Ramos (cell line): ENCODE measurements around the gene ALDH1L1.
"Not testable (repeated sequence)": the region's sequence is repeated elsewhere in the genome, so short reads cannot be mapped to it uniquely, and the experiment has no call there.

Experiments used
- in situ Hi-C: fragments of 300-500 bp; cut with MboI; formaldehyde crosslinking; loops from one replicate; pipeline ENCODE4 v1.14.3; 2022; ENCODE audit warnings: low sequenced_read_pairs; ENCODE audit not compliant: unreplicated experiment

ALDH1L1 gene

GRCh38 chr3:126092128-126092527 is 88.3 kb downstream of the ALDH1L1 start:
- in situ Hi-C loops: not testable (repeated sequence)

DNA sequence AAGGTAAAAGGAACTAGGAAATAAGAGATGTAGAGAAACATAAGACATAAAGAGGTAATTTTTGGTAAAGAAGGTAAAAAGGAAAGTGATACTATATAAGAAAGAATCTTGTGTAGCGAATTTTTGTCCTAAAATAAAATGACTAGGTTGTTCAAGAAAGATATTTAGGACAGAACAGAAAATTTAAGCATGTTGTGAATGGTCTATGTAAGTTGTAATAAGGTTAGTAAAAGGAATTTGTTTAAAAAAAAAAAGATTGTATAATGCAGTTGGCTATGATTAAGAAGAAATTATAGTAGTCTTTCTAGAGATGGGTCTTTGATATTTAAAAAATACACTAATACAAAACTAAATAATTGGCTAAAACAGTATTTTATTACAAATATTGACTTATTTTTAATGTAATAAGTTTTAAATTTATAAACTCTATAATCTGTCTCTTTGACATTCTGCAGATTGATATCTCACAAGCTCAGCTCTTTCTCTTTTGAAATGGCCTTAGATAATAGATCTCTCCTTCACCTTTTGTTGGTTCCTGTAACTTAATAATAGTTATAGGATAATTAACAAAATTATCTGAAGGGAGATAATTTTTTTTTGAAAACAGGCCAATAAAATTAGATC is 92.7 kb downstream of the ALDH1L1 start:
- in situ Hi-C loops: no loop called here

DNA sequence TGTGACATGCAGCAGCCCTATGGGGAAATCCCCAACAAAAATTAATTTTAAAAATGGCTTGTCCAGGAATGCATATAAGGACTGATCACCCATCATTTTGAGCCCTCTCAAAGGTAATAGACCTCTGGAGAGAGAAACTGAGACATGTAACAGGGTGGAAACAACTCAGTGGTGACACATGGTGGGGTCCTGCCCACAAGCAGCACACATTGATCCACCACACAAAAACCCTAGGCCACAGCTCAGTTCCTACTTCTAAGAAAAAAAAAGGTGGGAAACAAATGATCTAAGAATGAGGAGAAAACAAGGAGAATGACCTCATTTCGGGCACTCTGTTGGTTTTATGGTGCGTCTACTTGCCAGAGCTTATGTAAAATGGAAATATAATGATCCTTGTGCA is 94.5 kb downstream of the ALDH1L1 start:
- in situ Hi-C loops: no loop called here

GRCh38 chr3:126085276-126085675 is 95.1 kb downstream of the ALDH1L1 start:
- in situ Hi-C loops: no loop called here

DNA sequence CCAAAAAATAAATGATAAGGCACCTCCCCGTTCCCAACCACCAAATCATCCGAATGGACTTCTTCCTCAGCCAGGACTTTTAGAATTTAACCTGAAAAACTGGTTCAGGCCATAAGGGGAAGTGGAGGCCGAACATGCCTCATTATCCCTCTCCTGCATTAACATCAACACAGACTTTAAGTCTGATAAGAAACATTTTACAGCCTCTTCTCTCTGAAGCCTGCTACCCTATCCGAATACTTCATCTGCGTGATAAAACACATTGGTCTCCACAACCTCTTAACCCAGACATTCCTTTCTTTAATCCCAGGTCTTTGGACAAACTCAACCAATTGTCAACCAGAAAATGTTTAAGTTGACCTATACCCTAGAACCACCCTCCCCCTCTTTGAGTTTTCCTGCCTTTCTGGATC is 95.6 kb downstream of the ALDH1L1 start:
- in situ Hi-C loops: no loop called here

GRCh38 chr3:126083913-126084767 is 96.2 kb downstream of the ALDH1L1 start, which contains the start of gene SLC41A3:
Gene SLC41A3, minus strand, starts transcription at chr3:126084124. Its CDS starts 15,905 bp downstream, at chr3:126068219.
- in situ Hi-C loops: no loop called here

DNA sequence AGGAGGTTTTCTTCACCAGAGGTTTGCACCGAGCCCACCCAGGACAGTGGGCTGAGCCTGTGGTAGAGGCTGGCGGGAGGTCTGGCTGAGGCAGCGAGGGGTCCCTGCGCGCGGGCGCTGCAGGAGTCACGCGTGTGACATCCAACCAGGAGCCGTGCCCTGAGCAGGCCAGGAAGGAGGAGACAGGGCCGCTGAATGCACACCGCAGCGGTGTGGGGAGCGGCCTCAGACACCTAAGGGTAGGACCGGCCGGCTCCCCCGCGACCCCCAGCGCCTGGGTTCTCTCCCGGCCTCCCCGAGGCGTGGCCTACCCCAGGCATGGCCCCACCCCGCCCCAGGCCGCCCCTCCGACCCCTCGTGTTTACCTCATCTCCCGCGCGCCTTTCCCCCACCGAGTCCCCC is 96.9 kb downstream of the ALDH1L1 start:
- in situ Hi-C loops: no loop called here

- in situ Hi-C loops: no loop called here
Measured at GRCh38 chr3:126083138-126083445, 97.3 kb downstream of the ALDH1L1 start.

DNA sequence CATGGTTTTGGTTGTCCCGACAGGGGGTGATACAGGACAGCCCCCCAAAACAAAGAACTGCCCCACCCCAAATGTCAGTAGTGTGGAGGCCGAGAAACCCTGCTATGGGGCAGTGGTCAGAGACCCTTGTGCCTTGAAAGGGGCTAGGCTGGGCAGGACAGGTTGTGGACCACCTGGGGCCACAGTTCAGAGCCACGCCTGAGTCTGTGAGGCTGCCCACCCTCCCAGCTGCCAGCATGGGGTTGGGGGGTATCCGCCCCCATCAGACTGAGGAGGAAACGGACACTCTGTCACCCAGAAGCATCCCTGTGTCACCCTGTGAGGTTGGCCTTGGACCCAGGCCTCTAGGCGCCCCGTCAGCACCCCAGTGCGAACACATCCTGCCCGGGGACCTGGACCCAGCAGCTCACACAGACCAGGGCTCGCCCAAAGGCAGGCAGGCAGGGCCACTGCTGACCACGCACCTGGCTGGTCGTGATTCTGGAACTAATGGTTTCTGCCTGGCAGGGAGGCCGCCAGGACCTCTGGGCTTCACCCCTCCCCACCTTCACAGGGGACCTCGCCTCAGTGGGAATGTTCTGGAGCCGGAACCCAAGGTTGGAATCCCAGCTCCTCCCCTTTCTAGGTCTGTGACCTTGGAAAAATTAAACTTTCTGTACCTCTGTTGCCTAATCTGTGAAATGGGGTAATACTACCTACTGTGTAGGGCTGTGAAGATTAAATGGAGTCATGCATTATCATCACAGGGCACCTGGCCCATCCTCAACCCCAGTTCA is 97.8 kb downstream of the ALDH1L1 start:
- in situ Hi-C loops: no loop called here

DNA sequence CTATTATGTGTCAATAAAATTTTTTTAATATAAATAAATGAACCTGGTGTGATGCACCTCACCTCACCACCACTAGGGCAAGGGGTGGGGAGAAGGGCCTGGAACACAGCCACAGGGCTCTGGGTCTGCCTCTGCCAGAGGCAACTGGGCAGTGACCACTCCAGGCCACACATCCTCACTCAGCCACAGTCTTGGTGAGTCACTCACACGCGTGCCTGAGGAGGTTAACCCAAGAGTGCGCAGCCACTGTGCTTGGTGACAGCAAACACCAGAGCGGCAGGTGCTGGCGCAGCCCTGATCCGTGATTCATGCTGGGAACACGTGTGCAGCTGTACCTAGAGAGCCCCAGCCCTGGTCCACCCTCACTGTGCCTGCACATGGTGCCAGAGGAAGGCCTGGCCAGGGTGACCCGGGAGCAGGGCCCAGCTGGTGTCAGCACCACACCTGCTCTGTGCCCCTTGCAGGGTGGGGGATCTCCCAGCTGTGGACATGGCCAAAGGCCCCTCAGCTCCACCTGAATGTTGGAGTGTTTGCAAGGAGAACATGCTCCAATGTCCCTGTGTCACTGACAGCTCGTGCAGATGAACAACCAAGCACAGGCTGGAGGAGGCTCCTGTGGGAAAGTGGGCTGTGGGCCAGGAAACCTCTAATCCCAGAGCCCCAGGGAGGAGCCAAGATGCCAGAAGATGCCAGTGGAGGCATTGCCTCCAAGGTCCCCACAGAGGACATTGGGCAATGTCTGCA is 98.6 kb downstream of the ALDH1L1 start:
- in situ Hi-C loops: no loop called here

GRCh38 chr3:126080970-126081369 is 99.4 kb downstream of the ALDH1L1 start:
- in situ Hi-C loops: no loop called here

GRCh38 chr3:126078866-126079265 is 101.5 kb downstream of the ALDH1L1 start:
- in situ Hi-C loops: no loop called here

DNA sequence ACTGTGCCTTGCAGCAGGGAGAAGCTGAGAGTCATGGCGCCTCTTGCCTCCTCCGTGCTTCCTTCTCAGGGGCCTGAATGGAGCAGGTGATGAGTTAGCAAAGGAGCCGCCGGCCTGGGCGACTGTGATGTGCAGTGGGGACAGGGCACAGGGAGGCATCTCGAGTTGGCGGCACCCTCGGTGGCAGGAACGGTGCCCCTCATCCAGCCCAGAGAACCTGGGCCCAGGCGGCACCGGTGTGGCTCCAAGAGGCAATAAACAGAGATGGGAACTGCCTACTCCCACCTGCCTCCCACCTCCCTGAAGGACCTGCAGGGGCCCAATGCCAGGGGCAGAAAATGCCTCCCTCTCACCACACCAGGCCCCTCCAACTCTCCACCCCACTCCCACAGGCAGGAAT is 102.6 kb downstream of the ALDH1L1 start:
- in situ Hi-C loops: no loop called here

GRCh38 chr3:126076140-126076539 is 104.2 kb downstream of the ALDH1L1 start:
- in situ Hi-C loops: no loop called here

- in situ Hi-C loops: no loop called here
Measured at GRCh38 chr3:126070146-126070545, 110.2 kb downstream of the ALDH1L1 start.

DNA sequence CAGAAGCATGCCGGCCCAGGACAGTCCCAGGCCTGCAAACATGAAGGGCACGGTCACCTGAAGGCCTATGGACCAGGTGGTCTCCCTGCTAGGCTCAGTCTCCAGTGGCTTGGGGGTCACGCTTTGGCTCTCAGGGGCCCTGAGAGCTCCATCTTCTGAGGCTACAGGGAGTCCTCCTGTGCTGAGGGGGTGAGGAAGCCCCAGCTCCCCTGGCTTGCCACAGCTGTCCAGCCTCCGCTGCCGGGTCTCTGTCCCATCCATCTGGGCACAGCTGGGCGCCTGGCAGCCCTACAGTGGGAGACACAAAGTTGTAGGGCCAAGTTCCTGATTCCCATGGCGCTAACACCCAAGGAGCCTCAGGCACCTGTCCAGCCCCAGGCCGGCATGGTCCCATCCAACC is 112.4 kb downstream of the ALDH1L1 start:
- in situ Hi-C loops: no loop called here

GRCh38 chr3:126066676-126067075 is 113.7 kb downstream of the ALDH1L1 start:
- in situ Hi-C loops: not testable (repeated sequence)

DNA sequence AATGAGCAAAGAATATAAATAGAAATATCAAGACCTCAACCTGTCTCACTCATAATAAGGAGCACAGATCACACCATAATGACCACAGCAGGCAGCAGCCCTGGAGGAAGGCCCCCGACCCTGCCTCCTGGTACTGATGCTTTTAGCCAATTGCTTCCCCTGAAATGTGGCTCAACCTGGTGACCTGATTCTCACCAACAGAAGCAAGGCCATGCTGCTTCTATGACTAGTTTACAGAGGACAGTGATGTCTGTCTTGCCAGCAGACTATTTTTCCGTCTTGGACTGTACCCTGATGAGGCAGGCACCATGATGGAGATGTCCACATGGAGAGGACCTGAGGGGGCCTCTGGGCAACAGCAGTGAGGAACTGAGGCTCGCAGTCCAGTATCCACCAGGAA is 114.5 kb downstream of the ALDH1L1 start:
- in situ Hi-C loops: no loop called here

DNA sequence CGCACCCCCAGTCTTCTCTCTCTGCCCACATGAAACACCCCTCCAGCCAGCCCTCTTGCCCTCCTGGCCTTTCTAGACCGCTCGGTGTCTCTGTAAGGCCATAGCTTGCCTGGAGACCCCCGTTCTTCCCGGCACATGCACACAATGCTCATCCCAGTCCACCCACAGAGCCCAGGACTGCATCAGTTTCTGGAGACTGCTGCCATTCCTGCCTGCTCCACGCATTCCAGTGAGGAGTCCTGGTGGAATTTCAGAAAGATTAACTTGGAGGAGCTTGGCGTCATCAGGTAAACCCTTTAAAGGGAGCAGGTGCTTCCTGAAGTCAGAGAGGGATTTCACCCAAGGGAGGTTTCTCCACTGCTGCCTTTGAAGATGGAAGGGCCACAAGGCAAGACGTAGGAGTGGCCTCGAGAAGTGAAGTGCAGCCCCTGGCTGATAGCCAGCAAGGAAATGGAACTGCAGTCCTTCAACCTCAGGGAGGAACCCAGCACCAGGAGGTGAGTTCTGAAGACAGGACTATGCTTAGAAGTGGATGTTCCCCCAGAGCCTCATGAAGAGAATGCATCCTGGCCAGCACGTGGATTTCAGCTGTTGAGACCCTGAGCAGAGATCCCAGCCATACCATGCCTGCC is 115.6 kb downstream of the ALDH1L1 start:
- in situ Hi-C loops: no loop called here

DNA sequence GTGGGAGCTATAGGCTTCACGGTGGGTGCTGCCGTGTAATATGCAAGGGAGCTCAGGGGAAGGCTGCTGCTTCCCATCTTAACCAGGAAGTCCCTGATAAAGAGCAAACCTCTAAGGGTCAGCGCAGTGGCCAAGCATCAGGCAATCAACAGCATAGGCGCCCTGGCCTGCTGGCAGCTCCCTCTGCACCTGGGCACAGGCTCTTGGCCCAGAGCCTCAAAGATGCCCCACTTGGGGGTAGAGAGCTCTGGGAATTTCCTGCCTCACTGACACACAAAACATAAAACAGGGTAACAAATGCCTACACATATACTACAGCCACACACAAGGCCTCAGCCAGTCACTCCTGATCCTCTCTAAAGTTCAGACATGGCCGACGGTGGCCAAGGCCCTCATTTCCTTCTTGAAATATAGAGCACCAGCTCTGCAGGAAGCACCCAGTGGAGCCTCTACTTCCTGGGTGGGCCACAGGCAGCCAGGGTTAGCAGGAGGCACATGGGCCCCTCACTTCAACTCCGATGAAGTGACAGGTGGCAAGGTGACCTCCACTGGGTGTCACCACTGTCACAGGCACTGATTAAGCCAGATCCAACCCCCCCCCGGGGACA is 116.9 kb downstream of the ALDH1L1 start:
- in situ Hi-C loops: no loop called here
